Astrocyte (in vitro differentiated cells and primary cell): ENCODE results near the gene OPCML.

ENCODE experiments used
- EZH2 ChIP-seq: IDR thresholded peaks from 2 replicates; pipeline ENCODE4 v1.6.1; 2012; ENCODE audit warnings: mild to moderate bottlenecking, low read length, inconsistent platforms; ENCODE audit not compliant: insufficient read depth
- TF ChIP-seq, protein P1 (sequence below): IDR thresholded peaks from 2 replicates; pipeline ENCODE4 v1.5.1; 2011; ENCODE audit warnings: low read depth, mild to moderate bottlenecking, inconsistent platforms, low read length, moderate library complexity; ENCODE audit not compliant: insufficient read depth

DNA sequence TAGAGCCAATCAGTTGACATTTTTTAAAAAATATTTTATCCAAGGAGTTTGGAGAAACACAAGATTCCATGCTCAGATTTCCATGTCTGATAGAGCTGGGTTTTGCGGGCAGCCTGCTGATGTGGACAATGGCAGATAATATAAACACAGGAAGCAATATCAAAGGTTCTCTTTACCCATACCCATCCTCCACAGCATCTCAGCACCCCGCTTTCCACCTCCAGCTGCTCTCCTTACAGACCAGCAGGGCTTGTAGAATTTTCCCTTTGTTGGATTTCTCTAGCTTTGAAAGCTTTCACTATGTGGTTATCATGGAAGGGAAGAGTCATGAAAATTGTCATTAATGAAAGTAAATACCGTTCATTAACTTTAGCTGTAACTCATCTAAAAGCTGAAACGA, 746.4 kb downstream of the OPCML start:
- TF ChIP-seq, protein P1, sequence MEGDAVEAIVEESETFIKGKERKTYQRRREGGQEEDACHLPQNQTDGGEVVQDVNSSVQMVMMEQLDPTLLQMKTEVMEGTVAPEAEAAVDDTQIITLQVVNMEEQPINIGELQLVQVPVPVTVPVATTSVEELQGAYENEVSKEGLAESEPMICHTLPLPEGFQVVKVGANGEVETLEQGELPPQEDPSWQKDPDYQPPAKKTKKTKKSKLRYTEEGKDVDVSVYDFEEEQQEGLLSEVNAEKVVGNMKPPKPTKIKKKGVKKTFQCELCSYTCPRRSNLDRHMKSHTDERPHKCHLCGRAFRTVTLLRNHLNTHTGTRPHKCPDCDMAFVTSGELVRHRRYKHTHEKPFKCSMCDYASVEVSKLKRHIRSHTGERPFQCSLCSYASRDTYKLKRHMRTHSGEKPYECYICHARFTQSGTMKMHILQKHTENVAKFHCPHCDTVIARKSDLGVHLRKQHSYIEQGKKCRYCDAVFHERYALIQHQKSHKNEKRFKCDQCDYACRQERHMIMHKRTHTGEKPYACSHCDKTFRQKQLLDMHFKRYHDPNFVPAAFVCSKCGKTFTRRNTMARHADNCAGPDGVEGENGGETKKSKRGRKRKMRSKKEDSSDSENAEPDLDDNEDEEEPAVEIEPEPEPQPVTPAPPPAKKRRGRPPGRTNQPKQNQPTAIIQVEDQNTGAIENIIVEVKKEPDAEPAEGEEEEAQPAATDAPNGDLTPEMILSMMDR, result no peak
- no peak for TF ChIP-seq EZH2
